GM18951 (cell line): Measurements from ENCODE around the gene MRPS14.

Experiments
- POLR2A ChIP-seq: IDR thresholded peaks from 4 replicates; pipeline ENCODE4 v1.6.1; 2011; ENCODE audit warnings: mild to moderate bottlenecking; ENCODE audit not compliant: insufficient read length, insufficient read depth; ENCODE audit errors: extremely low read depth
- in situ Hi-C: fragments of 300-500 bp; cut with MboI; formaldehyde crosslinking; loops from one replicate; pipeline ENCODE4 v1.12.0; 2022; ENCODE audit warnings: low sequenced_read_pairs, mixed read lengths, inconsistent platforms; ENCODE audit not compliant: unreplicated experiment

Gene MRPS14

DNA sequence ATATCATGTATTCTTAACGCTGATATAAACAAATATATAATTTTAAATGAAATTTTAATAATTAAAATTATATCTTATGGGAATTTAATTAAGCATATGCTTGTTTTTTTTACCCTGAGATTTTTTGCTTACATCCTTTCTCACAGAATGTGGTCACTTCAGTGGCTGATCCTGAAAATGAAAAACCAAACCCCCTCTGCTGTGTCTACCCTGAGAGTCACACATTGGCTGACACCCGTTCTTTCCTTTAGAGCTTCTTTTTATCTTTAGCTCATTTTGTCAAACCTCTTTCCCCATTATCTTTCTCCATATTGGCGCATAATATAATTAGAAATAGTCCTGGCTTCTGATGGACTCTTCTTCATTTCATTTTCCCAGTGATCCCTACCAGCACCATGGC is 34.2 kb downstream of the MRPS14 start:
- TF ChIP-seq POLR2A: no peak
- in situ Hi-C loops: loop anchor here (25.0 kb wide), 1 partner anchor 727 kb away; no protein-coding TSS in a partner anchor

GRCh38 chr1:174988539-174988938 is 34.7 kb downstream of the MRPS14 start:
- TF ChIP-seq POLR2A: no peak
- in situ Hi-C loops: loop anchor here (25.0 kb wide), 1 partner anchor 726 kb away; no protein-coding TSS in a partner anchor

GRCh38 chr1:174984952-174985351 is 38.3 kb downstream of the MRPS14 start:
- in situ Hi-C loops: loop anchor here (25.0 kb wide), 1 partner anchor 723 kb away; no protein-coding TSS in a partner anchor
- no peak for TF ChIP-seq POLR2A

GRCh38 chr1:174982971-174983689 is 40.1 kb downstream of the MRPS14 start:
- in situ Hi-C loops: loop anchor here (25.0 kb wide), 1 partner anchor 721 kb away; no protein-coding TSS in a partner anchor
- TF ChIP-seq POLR2A: no peak

- TF ChIP-seq POLR2A: no peak
- in situ Hi-C loops: loop anchor here (25.0 kb wide), 1 partner anchor 714 kb away; no protein-coding TSS in a partner anchor
Measured at GRCh38 chr1:174976436-174977108, 46.7 kb downstream of the MRPS14 start.

- no peak for TF ChIP-seq POLR2A
- in situ Hi-C loops: loop anchor here (25.0 kb wide), 1 partner anchor 713 kb away; no protein-coding TSS in a partner anchor
Measured at GRCh38 chr1:174975764-174976163, 47.5 kb downstream of the MRPS14 start.

DNA sequence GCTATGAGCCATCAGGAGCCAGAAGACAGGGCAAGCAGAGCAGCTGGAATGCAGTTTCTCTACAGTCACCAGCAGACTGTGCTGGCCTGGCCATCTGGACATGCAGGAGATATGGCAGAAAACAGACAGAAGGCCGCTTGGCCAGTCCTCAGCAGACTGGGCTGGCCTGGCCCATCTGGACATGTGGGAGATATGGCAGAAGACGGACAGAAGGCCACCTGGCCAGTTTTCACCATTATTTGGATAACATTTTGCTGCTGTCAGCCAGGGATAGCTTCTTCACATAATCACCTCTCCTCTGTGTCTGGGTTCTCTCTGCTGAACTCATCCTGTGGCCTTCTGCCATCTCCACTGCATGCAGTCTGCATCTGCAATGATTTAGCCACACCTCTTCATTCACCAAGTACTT is 48.5 kb downstream of the MRPS14 start:
- TF ChIP-seq POLR2A: no peak
- in situ Hi-C loops: loop anchor here (25.0 kb wide), 1 partner anchor 712 kb away; no protein-coding TSS in a partner anchor

DNA sequence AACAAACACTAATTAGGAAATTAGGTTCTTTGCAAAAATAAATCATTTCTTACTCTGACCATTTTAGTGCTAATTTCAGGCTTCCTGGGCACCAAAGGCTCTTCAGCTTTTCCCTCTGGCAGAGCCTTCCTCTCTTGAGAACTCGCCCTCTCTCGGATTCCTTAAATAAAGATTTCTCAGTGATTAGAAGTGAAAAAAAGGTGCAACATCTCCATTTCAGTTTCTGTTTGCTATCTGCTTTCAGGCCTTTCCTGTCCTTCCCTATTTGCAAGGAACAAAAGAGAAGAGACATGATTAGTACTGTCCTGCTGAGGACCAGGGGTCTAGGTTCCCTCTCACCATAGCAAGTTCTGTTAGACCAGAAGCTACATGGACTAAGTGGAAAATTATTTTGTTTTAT is 51.3 kb downstream of the MRPS14 start:
- in situ Hi-C loops: no loop called here
- no peak for TF ChIP-seq POLR2A

DNA sequence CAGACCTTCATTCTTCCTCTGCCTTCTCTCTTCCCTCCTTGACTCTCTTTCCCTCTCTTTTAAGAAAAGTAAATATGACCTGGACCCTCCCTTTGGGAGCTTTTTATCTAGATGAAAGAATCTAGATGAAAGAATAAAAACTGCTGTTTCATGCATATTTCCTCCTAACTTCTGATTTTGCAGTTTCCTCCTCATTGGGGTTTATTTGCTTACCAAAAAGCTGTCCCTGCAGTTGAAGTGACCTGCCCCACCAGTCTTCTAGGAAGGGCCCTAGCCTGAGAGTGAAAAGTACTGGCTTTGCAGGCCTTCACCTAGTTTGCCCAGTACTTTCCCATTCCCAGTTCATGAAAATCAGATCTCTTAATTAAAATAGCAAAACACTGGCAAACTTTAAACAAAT is 51.8 kb downstream of the MRPS14 start:
- in situ Hi-C loops: no loop called here
- TF ChIP-seq POLR2A: no peak

DNA sequence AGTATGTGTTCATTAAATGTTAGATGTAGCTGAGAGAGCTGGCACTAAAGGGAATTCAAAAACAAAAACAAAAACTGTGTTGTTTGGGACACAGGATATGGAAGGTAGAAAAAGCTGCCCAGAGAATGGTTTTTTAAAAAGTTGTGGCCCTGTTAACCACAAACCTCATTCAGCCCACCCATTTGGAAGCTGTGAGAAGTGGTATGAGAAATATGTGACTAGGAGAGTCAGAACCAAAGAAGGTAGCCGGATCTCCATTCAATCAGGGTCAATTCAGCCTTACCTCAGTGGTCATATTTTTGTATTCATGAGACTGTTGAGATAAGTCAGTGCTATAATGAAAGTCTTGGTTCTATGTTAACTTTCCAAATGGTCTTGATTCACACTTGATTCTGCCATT is 53.2 kb downstream of the MRPS14 start:
- in situ Hi-C loops: no loop called here

DNA sequence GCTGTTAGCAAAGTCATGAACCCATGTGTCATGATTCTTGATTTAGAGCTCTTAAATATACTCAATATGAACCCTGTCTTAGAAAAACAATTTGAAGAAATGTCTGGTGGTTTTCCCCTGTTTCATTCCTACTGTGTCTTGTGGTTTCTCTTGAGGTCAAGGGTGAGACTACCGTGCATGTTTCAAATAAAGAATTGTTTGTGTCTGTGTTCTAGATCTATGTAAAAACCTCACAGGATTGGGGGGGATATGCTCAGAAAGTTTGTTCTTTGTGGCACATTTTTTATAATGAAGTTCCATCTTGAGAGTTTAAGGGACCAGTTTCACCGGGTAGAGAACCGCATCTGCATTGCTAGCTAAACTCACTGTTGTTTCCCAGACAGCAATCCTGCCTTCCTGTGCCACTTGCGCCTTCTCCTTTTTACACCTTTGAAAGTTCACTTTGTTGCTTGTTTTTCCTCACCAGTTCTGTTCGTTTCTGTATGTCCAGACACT is 54.4 kb downstream of the MRPS14 start:
- in situ Hi-C loops: no loop called here
- no peak for TF ChIP-seq POLR2A

More for the DNA sequence above, 53.2 kb downstream of the MRPS14 start:
- TF ChIP-seq POLR2A: no peak

DNA sequence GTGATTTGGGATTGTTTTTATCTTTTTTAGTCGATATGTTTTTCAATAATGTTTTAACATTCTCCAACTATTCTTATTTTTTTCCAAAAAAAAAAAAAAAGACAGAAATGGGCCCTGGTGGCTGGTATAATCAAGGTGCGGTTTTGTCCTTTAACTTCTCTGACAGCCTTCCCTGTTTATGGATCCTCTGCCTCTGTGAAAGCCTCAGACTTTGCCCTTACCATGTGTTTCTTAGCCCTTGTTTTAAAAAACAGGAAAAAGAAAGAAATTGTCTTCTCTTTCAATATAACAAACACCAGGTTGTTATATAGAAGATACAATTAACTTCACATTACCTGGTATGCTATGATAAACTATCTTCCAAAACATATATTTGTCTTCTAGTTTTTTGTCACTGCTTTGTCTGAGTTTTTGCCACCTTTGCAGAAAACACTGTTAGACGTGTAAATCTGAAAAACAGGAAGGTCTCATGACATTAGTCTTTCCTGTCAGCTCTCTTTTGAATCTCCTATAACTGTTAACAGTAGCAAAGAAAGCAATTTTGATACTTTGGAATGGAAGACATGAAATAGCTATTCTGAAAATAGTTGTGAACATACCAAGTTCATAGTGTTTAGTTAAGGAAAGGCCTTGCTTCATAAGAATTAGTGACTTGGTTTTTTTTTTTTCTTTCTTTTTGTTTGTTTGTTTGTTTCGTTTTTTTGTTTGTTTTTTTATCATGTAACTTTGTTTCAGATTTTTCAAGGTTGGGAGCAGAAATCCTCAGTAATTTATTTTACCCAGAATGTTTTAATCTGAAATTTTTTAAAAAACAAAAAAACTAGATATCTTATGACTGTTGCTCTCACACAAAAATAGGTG is 55.1 kb downstream of the MRPS14 start:
- in situ Hi-C loops: no loop called here
- TF ChIP-seq POLR2A: no peak
